NCI-H187 treated with DMSO at 0.1 percent for 48 hours (cell line): Measurements from ENCODE around the gene OCA2.
"Not testable (repeated sequence)": the region's sequence is repeated elsewhere in the genome, so short reads cannot be mapped to it uniquely, and the experiment has no call there.

ENCODE experiments used
- DNase-seq: peaks from one replicate; lab custom pipeline; 2025; lab: John Stamatoyannopoulos, UW

The OCA2 gene

DNA sequence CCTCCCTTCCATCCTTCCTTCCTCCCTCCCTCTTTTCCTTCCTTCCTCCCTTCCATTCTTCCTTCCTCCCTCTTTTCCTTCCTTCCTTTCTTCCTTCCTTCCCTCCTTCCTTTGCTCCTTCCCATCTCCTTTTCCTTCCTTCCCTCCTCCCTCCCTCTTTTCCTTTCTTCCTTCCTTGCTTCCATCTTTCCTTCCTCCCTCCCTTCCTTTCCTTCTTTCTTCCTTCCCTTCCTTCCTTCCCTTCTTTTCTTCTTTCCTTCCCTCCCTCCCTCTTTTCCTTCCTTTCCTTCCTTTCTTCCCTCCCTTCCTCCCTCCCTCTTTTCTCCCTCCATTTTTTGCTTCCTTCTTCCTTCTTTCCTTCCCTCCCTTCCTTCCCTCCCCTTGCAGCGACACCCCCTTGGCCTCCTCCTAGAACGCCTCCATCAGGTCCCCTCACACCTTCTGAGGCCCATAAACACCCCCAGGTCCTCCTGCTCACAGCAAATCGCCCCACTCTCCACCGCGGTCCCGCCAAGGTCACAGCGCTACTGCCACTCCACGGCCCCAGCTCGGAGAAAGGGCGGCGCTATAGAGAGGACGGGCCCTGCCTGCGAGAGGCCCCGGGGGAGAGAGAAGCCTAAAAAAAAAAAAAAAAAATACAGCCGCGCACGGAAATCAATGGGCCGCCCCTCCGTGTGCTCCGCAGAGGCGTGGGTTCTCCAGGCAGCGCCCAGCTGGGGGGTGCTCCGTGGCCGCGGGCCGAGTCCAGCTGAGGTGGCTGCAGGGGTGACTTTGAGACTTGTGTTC lies 328.2 kb downstream of the OCA2 start:
- no peak for DNase-seq

DNA sequence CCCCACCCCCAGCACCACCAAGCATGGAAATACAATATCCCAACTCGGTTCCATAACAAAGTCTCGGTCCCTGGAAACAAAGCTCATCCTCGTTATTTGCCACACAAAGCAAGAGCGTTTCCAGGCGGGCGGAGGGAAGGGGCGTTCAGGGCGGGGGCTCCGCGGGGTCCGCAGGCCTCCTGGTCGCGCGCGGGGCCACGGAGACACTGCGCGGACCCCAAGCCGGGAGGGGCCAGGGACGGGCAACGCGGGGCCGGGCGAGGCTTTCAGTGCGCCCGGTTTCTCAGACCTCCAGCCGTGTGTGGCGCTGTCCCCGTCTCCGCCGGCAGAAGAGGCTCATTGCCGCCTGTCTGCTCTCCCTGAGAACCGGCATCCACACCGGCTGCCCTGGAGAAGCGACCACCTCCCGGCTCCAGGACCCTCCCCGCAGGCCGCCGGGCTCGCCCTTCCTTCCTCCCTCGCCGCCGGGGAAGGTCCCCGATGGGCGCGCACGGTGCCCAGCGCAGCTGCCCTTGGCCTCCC lies 329.0 kb downstream of the OCA2 start:
- no peak for DNase-seq

DNA sequence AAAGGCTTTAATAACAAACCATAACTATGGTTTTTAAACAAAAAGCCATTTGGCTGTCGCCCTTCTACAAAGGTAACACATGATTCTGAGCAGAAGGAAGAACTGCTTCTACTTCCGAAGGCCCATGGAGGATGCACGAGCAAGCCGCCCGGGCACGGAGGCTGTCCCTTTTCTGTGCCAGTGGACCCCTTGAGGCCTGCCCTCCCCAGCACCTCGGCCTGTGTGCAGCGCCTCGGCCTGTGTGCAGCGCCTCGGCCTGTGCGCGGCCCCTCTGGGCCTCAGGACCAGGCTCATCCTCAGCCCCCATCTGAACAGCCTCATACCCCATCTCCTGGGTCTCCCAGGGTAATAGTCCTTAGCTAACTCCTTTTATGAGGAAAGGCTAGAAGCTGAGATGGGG lies 329.5 kb downstream of the OCA2 start:
- DNase-seq = no peak

DNA sequence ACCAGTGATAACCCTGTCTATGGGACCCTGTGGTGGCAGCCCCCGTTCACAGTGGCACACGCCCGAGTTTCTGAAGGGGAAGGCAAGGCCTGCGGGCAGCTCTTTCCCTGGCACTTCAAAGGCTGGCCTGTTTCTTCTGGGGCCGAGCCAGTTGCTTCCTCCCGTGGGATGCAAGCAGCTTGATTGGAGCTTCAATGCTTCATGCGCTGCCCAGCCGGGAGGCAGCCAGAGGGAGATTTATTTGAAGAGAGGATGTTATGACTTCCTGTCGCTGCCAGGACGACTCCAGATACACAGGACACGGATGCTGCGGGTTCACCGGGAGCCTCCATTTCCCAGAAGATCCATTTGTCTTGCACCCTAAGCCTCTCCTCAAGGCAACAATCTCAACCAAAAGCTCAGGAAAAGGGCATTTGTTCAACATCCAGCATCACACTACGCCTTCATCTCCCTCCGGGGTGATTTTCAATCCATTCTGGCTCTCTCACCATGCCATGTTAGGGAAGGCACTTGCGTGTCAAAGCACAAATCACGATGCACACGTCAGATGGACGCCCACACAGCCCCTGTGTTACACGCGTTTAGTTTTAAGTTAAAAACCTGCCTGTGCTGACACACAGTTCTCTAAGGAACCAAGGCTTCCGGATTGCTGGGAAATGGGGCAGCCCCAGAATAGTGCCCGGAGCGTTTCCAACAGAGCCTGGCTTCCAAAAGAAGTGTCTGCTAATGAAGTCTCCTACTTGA lies 330.2 kb downstream of the OCA2 start:
- DNase-seq = no peak

DNA sequence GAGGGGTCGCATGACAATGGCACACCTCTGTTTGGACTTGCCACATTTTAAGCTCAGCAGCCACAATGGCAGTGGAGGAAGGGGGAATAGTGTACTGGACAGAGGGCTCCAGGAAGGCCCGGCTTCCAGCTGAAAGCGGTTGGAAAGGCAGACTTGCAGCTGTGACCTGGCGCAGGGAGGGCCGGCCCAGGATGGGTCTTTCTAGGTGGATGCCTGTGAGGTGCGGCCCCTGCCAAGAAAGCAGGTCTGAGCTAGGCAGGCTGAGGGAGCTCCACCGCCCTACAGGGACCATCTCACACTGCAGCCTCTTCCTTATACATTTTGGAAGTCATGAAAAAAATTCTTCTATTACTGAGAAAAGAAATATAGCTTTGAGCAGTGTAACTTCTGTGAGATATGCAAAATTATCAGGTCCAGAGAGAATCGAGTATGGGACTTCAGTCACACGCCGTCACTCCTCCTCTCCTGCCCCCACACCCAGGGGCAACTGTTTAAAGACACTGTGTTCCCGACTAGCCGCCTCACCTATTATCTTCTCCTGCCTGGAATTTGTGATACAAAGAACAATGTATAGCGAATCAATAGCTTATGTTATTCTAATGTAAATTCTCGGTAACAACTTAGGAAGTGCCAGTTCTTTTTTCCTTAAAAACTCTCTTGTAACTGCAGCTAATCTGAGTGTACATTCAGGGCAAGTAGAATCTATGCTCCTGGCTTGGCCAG lies 331.0 kb downstream of the OCA2 start:
- DNase-seq = no peak

DNA sequence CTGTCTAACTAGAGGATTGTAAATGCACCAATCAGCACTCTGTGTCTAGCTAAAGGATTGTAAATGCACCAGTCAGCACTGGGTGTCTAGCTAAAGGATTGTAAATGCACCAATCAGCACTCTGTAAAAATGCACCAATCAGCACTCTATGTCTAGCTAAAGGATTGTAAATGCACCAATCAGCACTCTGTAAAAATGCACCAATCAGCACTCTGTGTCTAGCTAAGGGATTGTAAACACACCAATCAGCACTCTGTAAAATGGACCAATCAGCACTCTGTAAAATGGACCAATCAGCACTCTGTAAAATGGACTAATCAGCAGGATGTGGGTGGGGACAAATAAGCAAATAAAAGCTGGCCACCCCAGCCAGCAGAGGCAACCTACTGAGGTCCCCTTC lies 331.7 kb downstream of the OCA2 start:
- DNase-seq = not testable (repeated sequence)

DNA sequence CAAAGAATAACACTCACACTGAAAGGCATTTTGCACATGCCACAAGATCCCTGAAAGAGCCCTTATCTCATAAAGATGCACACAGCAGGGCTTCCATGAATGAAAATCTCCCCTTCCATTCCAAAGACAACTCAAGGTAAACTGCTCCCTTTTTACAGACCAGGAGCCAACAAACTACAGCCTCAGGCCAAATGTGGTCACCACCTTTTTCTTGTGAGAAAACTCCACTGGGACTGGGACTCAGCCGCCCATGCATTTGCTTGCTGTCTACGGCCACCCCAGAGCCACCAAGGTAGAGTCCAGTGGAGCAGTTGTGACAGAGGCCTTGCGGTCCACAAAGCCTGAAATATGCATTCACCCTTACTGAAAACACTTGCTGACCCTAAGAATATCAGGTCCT lies 334.8 kb downstream of the OCA2 start:
- DNase-seq = no peak

DNA sequence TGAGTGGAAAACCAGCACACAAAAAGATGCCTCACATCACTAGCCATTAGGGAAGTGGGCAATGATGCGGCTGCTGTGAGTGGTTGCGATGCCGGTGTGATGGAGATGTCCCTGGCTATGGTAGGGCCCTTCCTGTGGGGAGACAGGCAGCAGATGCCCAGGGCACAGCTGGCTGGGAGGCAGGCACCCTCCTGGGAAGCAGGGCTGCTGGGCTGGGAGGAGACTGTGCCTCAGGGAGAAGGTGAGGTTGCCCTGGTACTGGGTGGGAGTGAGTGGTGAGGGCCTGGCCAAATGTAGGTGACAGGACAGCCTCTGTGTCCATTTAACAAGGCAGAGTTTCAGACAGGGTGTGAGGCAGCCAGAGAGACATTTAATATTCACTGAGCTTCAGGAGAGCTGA lies 335.6 kb downstream of the OCA2 start:
- DNase-seq = no peak

DNA sequence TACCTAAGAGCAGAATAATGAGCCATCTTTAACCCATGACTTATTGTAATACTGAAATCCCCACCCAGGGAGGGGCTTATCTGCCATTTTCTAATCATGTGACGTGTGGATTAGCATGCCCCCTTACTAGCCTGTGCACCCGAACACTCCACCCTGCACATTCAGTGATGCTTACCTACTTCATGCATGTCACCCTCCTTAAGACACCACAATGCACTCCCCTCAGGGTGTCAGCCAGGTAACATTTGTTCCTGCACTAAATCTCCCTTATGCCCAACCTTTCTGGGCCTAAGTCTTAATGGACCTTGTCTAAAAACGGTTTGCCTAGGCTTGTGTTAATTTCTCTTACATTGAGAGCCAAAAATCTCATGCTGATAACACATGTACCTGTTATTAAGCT lies 336.6 kb downstream of the OCA2 start:
- DNase-seq = no peak

DNA sequence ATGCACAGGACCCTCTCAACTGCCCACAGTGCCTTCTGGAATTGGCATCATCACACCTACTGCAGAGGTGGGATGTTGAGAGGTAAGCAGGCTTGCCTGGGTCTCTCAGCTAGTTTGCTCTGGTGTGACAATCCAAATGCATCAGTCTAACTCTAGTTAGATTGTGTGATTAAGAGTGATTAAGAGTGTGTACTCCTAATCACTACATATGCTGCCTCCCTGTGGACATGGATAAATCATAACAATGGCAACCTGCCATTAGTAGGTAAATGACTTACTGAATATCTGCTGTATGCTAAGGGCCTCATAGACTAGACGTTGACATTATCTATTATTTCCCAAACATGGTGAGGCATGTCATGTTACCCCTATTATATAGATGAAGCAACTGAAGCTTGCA lies 342.1 kb downstream of the OCA2 start:
- no peak for DNase-seq

DNA sequence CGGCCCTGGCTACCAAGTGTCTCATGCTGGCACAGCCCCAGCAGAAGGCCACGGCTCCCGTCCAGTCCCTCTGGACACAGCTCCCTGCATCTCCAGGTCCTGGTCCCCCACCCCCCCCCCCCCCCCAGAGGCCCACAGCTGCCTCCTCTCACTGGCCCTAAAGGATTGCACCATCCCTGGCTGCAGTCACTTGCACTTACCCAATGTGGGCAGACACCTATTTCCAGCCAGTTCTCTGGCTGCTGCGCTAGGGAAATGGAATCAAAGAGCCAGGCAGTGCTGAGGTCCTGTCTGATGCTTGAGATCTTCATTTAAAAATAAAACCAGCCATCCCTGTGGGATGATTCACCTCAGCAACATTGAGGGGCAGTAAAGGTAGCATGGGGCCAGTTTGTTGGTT lies 346.4 kb downstream of the OCA2 start:
- no peak for DNase-seq

DNA sequence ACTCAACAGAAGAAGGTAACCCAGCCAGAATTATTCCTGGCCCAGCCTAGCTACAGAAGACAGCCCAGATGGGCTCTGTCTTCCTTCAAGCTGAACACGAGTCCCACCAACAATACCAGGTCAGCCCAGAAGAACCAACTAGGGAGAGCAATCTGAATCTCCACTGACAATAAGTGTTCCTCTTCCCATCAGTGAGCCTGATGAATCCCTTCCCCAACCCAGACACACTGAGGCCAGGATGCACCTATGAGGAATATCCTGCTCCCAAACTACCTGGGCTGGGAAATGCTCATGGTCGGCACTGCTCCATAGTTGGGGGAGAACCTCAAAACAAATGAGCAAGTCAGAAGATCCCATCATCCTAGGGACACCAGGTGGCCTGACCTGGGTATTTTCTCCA lies 351.1 kb downstream of the OCA2 start:
- DNase-seq = no peak

DNA sequence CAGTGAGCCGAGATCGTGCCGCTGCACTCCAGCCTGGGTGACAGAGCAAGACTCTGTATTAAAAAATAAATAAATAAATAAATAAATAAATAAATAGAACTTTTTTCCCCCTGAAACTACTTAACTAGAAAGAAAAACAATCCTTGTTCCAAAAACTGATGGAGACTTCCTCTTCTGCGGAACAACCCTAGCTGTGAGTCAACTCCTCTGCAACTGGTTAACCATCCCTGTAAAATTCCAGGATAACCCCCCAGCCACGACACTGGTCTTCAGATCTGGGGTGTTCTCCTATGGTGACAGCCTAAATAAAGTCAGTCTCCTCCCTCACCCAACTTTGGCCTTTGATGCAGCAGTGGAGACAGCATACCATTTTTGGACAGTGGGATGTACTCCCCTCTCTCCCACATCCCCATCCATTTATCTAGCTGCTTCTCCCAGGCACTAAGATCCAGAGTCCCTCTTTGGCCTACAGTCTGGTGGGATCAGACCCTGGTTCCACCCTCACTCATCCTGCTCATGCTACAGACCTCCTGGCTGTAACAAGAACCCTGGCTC lies 352.6 kb downstream of the OCA2 start:
- DNase-seq = no peak

DNA sequence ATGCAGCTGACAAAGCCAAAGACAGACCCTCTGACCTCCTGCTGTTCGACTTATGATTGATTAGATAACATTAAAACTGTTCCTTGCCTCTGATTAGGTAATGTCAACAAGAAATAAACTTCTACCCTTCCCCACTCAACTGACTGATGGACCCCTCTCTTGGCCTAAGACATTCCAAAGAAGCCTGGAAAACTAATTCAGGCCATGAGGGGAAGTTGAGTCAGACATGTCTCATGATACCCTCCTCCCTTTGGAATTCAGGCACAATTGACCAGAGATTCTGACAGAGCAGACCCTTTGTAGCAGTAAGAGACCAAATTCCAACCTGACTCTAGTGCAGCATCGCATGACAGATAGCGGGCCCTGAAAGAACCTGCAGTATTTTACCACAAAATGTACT lies 354.5 kb downstream of the OCA2 start:
- no peak for DNase-seq

DNA sequence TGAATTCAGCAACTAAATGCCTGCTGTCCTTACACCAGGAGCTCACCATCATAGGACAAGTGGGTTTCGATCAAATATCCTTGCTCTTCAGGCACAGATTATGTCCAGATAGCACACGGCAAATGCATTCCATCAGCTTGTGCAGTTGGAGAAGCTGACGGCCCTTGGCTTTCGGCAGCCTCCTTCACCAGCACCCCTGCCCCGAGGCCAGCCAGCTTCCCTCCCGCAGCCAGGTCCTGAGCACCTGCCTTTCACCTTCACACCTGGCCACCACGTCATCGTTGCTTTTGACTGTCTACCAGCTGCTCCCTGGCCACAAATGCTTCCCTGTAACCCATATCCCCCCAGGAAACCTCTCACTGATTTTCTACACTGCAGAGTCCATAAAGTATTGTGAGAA lies 355.5 kb downstream of the OCA2 start:
- DNase-seq = no peak

DNA sequence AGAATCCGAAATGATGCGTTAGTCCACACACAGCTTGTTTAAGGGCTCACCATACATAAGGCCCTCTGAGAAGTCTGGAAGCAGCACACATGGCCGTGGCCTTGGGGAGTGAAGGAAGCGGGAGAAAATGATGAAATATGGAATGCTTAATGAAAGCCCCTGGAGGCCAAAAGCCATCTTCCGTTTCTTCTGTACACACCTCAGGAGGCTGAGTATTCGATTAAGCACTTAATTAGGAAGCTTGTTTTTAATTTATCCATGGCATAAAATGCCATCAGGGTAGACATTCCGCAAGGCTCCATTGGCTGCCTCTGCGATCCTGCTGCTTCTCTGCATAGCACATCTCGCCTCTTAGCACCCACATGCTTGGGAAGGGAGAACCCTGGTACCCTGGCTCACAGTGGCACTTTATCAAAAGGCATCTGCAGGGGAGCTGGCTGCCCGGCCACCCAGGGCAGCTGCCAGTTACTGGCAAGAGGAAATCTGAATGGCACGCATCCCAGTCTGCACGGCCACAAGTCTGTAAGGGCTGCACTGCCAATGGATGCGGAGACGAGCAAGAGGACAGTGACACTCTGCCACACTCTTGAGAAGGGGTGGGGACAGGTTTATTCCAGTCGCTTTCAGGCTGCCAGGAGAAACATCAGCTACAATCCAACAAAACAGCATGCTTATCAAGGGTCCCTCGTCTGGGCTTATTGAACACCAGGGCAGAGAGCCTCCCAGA lies 356.2 kb downstream of the OCA2 start:
- no peak for DNase-seq

DNA sequence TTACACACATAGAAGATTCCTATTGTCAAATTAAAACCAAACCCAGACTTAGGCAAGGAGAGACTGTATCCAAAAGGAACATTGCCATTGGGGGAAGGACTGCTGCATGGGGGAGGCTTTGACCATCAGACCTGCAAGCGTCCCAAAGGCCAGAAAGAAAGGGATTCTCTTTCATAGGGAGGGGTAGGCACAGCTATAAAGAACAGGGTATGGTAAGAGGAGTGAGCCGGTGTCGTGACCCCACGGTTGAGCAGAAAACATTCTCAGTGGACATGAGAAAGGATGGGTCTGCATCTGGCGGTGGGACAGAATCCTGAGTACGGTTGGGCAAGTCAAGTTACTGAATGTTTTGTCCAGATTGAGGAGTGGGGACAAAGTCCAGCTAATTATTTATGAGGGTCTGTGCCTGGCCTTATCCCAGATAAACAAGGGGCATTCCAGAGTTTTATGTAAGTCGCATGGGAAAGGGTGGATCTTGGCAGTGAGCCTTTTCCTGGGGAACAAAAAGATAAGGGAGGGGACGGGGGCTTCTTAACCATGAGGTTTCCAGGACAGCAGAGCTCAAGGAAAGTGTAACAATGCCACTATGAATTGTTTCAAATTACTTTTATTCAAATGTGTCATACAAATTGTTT lies 357.8 kb downstream of the OCA2 start:
- DNase-seq = no peak

DNA sequence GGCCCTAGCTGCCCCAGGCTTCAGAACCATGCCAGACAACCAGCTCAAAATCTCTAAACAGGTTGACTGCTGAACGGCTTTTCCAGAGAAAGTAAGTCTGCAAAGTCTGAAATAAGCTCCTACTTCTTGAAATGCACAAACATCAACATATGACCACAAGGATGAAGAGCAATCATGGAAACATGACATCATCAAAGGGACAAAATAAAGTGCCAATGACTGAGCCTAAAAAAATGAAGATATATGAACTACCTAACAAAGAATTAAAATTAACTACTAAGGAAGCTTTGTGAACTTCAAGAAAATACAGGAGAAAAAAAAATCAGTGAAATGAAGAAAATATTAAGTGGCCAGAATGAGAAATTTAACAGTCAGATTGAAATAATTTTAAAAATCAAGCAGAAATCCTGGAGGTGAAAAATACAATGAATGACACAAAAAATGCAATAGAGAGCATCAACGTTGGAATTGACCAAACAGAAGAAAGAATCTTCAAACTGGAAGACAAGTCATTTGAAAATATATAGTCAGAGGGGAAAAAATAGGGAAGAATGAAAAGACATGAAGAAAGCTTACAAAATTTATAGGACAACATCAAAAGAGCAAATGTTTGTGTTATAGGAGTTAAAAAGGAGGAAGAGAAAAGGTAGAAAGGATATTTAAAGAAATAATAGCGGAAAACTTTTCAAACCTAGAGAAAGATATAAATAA lies 364.2 kb downstream of the OCA2 start:
- DNase-seq = no peak

DNA sequence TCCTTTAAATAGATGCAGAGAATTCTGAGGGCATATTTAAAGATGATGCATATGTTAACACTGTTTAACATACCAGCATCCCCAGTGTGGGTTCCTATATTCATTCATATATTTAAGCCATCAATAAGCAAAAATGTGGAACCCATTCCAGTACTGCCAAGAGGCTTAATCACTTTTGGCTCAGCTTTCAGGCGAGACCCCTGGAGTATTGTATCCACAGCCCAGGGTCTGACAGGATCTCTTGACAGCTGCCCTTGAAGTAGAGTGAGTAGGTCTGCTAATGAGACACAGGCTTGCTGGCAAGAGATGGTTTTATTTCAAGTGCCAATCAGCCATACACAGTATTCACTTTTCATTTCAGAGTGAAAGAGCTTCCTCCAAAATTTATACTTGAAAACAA lies 367.3 kb downstream of the OCA2 start:
- no peak for DNase-seq

DNA sequence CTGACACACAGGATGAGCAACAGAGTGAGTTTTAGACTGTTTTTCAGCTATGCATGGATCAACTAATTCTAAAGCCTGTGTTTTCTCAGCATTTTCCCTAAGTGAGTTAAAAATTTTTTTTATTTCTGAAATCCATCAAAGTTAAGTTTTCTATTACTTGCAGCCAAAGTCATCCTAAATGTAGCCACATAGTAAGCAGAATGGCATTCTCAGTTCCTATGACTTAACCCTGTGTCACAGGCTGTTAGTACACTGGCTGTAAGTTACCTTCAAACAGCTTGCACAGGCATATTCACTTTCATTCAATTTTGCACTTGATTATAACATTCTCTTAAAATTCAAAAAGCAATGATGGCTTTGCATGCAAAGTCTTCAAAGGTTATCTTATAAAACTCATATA lies 368.2 kb downstream of the OCA2 start:
- no peak for DNase-seq

DNA sequence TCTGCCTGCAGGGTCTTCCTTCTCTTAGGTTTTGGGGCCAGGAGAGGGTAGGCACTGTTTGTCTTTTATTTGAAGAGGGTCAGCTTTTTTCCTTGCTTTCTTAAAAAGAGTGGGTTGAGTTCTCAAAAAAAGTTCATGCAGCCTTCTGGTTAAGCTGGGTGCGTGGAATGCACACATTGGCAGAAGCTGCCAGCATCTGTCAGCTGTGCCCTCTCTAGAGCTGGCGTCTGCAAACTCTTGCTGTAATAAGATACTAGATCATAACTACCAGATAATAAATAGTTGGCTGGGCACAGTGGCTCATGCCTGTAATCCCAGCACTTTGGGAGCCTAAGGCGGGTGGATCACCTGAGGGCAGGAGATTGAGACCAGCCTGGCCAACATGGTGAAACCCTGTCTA lies 373.4 kb downstream of the OCA2 start:
- no peak for DNase-seq
